PC-3 (cell line): ENCODE data around the gene EXOC4. TPM values are rescaled to one million over a fixed set of nuclear protein-coding genes. Genes with fewer than 3 reads are reported as not detected.

Source experiments
- ATAC-seq: fragments of 200-7000 bp; cut with Tn5 transposase; 2 replicates; pipeline ENCODE4 v1.9.1; 2020; ENCODE audit warnings: mild to moderate bottlenecking, moderate library complexity
- BruUV-seq: library from RNA; stranded (reverse); fragments of 400-500 nt; replicated peaks from 2 replicates; lab custom pipeline; 2021; lab: Mats Ljungman, UMichigan
- CTCF ChIA-PET: fragments of 300-600 bp; sonication (Branson Sonifier 250); formaldehyde crosslinking; loops from one replicate; lab custom pipeline; 2022; ENCODE audit warnings: antibody characterized with exemption; lab: Charles Lee
- POLR2A ChIA-PET: fragments of 300-600 bp; sonication (Branson Sonifier 250); formaldehyde crosslinking; loops from one replicate; lab custom pipeline; 2022; ENCODE audit warnings: antibody characterized with exemption; ENCODE audit not compliant: unreplicated experiment; lab: Charles Lee
- DNase-seq: peaks from one replicate; pipeline ENCODE4 v3.0.0-alpha.2; 2015
- H2AFZ ChIP-seq: fragments of 300-600 bp; sonication (generic); 2 replicates; pipeline ENCODE4 v1.6.0; 2016; ENCODE audit warnings: antibody characterized with exemption, low read length
- H3F3A ChIP-seq: fragments of 300-600 bp; sonication (generic); one replicate; pipeline ENCODE4 v1.6.0; 2017; ENCODE audit warnings: antibody characterized with exemption, low read length, control low read depth, mild to moderate bottlenecking; ENCODE audit not compliant: unreplicated experiment
- H3K27ac ChIP-seq: fragments of 300-600 bp; sonication (generic); 2 replicates; pipeline ENCODE4 v1.5.1; 2016; ENCODE audit warnings: mild to moderate bottlenecking, low read length
- H3K27me3 ChIP-seq: fragments of 300-600 bp; sonication (generic); 2 replicates; pipeline ENCODE4 v1.6.1; 2016; ENCODE audit warnings: low read length, mixed read lengths
- H3K36me3 ChIP-seq: fragments of 300-600 bp; sonication (generic); 2 replicates; pipeline ENCODE4 v1.6.1; 2016; ENCODE audit warnings: low read depth, mixed run types, low read length, mixed read lengths
- H3K4me1 ChIP-seq: fragments of 300-600 bp; sonication (generic); 2 replicates; pipeline ENCODE4 v1.5.1; 2016; ENCODE audit warnings: low read length; ENCODE audit not compliant: insufficient read depth
- H3K4me2 ChIP-seq: fragments of 300-600 bp; sonication (generic); 2 replicates; pipeline ENCODE4 v1.6.0; 2016; ENCODE audit warnings: low read length
- H3K4me3 ChIP-seq: fragments of 300-600 bp; sonication (generic); 2 replicates; pipeline ENCODE4 v1.5.1; 2016; ENCODE audit warnings: mild to moderate bottlenecking, low read length, mixed read lengths
- H3K79me2 ChIP-seq: fragments of 300-600 bp; sonication (generic); 2 replicates; pipeline ENCODE4 v1.6.1; 2017; ENCODE audit warnings: low read length, mixed read lengths
- H3K9ac ChIP-seq: fragments of 300-600 bp; sonication (generic); 2 replicates; pipeline ENCODE4 v1.6.0; 2016; ENCODE audit warnings: mild to moderate bottlenecking, low read length
- H3K9me2 ChIP-seq: fragments of 300-600 bp; sonication (generic); replicated peaks from 2 replicates; pipeline ENCODE4 v1.6.1; 2016; ENCODE audit warnings: mixed run types, low read length, mixed read lengths
- H3K9me3 ChIP-seq: fragments of 300-600 bp; sonication (generic); 2 replicates; pipeline ENCODE4 v1.6.1; 2016; ENCODE audit warnings: low read length, mixed read lengths
- H4K20me1 ChIP-seq: fragments of 300-600 bp; sonication (generic); 2 replicates; pipeline ENCODE4 v1.6.1; 2016; ENCODE audit warnings: low read length, mixed read lengths
- EZH2 ChIP-seq: fragments of 300-600 bp; sonication (generic); IDR thresholded peaks from one replicate; pipeline ENCODE4 v1.6.1; 2017; ENCODE audit warnings: antibody characterized with exemption, mild to moderate bottlenecking, low read length; ENCODE audit not compliant: unreplicated experiment
- EZH2phosphoT487 ChIP-seq: fragments of 300-600 bp; sonication (generic); IDR thresholded peaks from 2 replicates; pipeline ENCODE4 v1.6.1; 2018; ENCODE audit warnings: mild to moderate bottlenecking, antibody characterized with exemption, low read length, borderline replicate concordance
- intact Hi-C: fragments of 100-400 bp; cut with micrococcal nuclease; formaldehyde crosslinking; loops from 2 replicates; pipeline ENCODE4 v1.9.0; 2023
- total RNA-seq: library from RNA; depleted of rRNA; stranded (reverse); fragments of >200 nt; gene quantifications from 2 replicates; pipeline ENCODE4 v1.2.3, GENCODE V29; 2014
- TF ChIP-seq, protein P1 (sequence below): fragments of 300-600 bp; sonication (generic); conservative IDR thresholded peaks from 2 replicates; pipeline ENCODE4 v1.5.1; 2017; ENCODE audit warnings: antibody characterized with exemption, low read depth, mild to moderate bottlenecking, low read length

EXOC4 gene
- total RNA-seq, 1 experiment from 2014 or later, result 43.5 TPM

DNA sequence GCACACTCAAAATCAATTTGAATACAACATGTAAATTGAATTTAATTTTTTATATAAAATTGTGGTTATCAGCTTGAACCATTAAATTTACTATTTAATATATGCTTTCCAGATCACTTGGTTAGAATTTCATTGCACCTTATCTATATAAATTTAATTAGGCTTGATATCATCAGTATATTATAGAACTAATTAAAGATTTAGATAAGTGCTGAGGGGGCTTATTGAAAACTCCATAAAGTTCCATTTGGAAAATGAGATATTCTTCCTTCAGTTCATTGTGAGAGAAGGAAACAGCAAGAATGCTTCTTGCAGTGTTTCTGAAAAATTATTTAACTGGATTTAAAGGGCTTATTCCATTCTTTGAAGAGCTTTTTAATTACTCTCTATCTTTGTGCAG lies 788.6 kb downstream of the EXOC4 start:
- H3K4me2 ChIP-seq, result no peak overlapping the region
- CTCF ChIA-PET, result no interaction called here
- no peaks in the 10 kb centered on the region for H3F3A ChIP-seq
- no peak overlapping the region for H2AFZ ChIP-seq
- no peaks in the 10 kb centered on the region for H3K4me1 ChIP-seq
- no peaks in the 10 kb centered on the region for H3K9me3 ChIP-seq
- no peaks in the 10 kb centered on the region for H3K9me2 ChIP-seq
- H4K20me1 ChIP-seq, result no peaks in the 10 kb centered on the region
- no peaks in the 10 kb centered on the region for H3K79me2 ChIP-seq
- no peak for ATAC-seq
- no peak overlapping the region for H3K9ac ChIP-seq
- POLR2A ChIA-PET, result no interaction called here
- no peaks in the 10 kb centered on the region for H3K27me3 ChIP-seq
- no TSS peak for BruUV-seq
- TF ChIP-seq EZH2phosphoT487 (no peak), EZH2 (no peak)
- TF ChIP-seq, protein P1, sequence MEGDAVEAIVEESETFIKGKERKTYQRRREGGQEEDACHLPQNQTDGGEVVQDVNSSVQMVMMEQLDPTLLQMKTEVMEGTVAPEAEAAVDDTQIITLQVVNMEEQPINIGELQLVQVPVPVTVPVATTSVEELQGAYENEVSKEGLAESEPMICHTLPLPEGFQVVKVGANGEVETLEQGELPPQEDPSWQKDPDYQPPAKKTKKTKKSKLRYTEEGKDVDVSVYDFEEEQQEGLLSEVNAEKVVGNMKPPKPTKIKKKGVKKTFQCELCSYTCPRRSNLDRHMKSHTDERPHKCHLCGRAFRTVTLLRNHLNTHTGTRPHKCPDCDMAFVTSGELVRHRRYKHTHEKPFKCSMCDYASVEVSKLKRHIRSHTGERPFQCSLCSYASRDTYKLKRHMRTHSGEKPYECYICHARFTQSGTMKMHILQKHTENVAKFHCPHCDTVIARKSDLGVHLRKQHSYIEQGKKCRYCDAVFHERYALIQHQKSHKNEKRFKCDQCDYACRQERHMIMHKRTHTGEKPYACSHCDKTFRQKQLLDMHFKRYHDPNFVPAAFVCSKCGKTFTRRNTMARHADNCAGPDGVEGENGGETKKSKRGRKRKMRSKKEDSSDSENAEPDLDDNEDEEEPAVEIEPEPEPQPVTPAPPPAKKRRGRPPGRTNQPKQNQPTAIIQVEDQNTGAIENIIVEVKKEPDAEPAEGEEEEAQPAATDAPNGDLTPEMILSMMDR, result no peak
- intact Hi-C loops, result no loop called here
- H3K27ac ChIP-seq, result no peak overlapping the region
- no peaks in the 10 kb centered on the region for H3K36me3 ChIP-seq
- H3K4me3 ChIP-seq, result no peak overlapping the region
- no peak for DNase-seq

DNA sequence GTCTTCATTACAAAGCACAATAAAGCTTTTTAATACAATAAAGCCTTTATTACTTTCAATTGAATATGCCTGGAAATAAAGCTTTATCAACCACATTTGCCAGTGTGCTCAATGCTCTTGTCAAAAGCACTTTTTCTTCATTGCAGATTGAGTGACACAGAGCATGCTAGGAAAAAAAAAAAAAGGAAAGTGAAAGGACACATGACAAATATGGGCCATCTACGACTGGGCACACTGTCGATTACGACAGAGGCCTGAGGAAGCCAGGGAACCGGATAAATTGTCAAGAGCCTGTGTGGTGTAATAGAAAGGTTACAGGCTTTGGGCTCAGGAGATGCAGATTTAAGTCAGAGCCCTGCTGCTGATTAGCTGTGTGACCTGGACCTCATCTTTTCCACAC lies 789.4 kb downstream of the EXOC4 start:
- no peaks in the 10 kb centered on the region for H3K9me3 ChIP-seq
- ChIA-PET POLR2A (no interaction called here), CTCF (no interaction called here)
- no peaks in the 10 kb centered on the region for H3K79me2 ChIP-seq
- no peaks in the 10 kb centered on the region for H3F3A ChIP-seq
- intact Hi-C loops, result no loop called here
- no peak for ATAC-seq
- no peaks in the 10 kb centered on the region for H3K4me1 ChIP-seq
- H3K9ac ChIP-seq, result no peak overlapping the region
- H3K9me2 ChIP-seq, result no peaks in the 10 kb centered on the region
- H4K20me1 ChIP-seq, result no peaks in the 10 kb centered on the region
- no peak for TF ChIP-seq EZH2phosphoT487
- TF ChIP-seq, protein P1, result no peak
- no peak for TF ChIP-seq EZH2
- H3K36me3 ChIP-seq, result no peaks in the 10 kb centered on the region
- no peaks in the 10 kb centered on the region for H3K27me3 ChIP-seq
- H2AFZ ChIP-seq, result no peak overlapping the region
- no peak overlapping the region for H3K4me2 ChIP-seq
- H3K27ac ChIP-seq, result no peak overlapping the region
- no peak overlapping the region for H3K4me3 ChIP-seq
- no TSS peak for BruUV-seq
- DNase-seq, result no peak

DNA sequence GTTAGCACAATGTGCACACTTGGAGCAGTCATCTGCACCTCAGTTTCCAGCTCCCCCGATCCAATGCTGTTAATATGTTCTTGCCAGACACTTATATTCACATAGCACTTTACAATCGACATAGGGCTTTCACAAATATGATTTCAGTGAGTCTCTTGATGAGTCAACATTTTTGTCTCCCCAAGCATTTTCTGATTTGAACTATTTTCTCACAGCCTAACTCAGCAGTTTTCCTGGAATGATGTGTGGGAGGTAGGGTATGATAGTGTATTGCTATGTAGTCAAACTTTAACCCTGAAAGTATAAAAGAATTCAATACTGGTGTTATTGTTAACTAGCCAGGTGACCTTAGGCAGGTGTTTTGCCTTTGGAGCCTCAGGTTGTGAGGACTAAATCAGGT lies 791.8 kb downstream of the EXOC4 start:
- H3K4me1 ChIP-seq, result no peaks in the 10 kb centered on the region
- ATAC-seq (no peak), DNase-seq (no peak)
- H3K36me3 ChIP-seq, result no peaks in the 10 kb centered on the region
- no peak overlapping the region for H3K27ac ChIP-seq
- no peak for TF ChIP-seq EZH2
- TF ChIP-seq, protein P1, result no peak
- no peak for TF ChIP-seq EZH2phosphoT487
- H3F3A ChIP-seq, result no peaks in the 10 kb centered on the region
- ChIA-PET CTCF (no interaction called here), POLR2A (no interaction called here)
- BruUV-seq, result no TSS peak
- H3K4me2 ChIP-seq, result no peak overlapping the region
- no peak overlapping the region for H3K4me3 ChIP-seq
- H3K9me3 ChIP-seq, result no peaks in the 10 kb centered on the region
- H4K20me1 ChIP-seq, result no peaks in the 10 kb centered on the region
- no peaks in the 10 kb centered on the region for H3K79me2 ChIP-seq
- intact Hi-C loops, result no loop called here
- no peak overlapping the region for H3K9ac ChIP-seq
- no peak overlapping the region for H2AFZ ChIP-seq
- H3K9me2 ChIP-seq, result no peaks in the 10 kb centered on the region
- no peaks in the 10 kb centered on the region for H3K27me3 ChIP-seq
